MCF 10A (cell line): ENCODE results near the gene ADAMTS3. TPM values are rescaled to one million over a fixed set of nuclear protein-coding genes. Genes with fewer than 3 reads are reported as not detected.

Experiments
- Bru-seq: library from RNA; stranded (reverse); fragments of 400-500 nt; gene quantifications from one replicate; lab custom pipeline; 2021; lab: Mats Ljungman, UMichigan
- BruChase-seq, 2 experiments: library from RNA; stranded (reverse); fragments of 400-500 nt; gene quantifications; one replicate each; lab custom pipeline; 2021; lab: Mats Ljungman, UMichigan
- BruUV-seq: library from RNA; stranded (reverse); fragments of 400-500 nt; replicated peaks from 2 replicates; lab custom pipeline; 2021; lab: Mats Ljungman, UMichigan
- CTCF ChIA-PET: fragments of 300-600 bp; sonication (Branson Sonifier 250); formaldehyde crosslinking; extraction: SDS; loops from one replicate; lab custom pipeline; 2021; ENCODE audit warnings: antibody characterized with exemption, inconsistent platforms; lab: Yijun Ruan, JAX
- POLR2A ChIA-PET: fragments of 300-600, 350-650 bp; sonication (Branson Sonifier 250); formaldehyde crosslinking; extraction: SDS; loops from one replicate; lab custom pipeline; 2020; ENCODE audit warnings: antibody characterized with exemption, inconsistent platforms; lab: Yijun Ruan, JAX
- DNase-seq: peaks from one replicate; pipeline ENCODE4 v3.0.0-alpha.2; 2018; ENCODE audit not compliant: unreplicated experiment
- H3K27ac Mint-ChIP-seq: one replicate; pipeline ENCODE4 v1.8.0; 2022; ENCODE audit warnings: mild to moderate bottlenecking, low read depth, mixed read lengths; ENCODE audit not compliant: unreplicated experiment
- H3K27me3 Mint-ChIP-seq: one replicate; pipeline ENCODE4 v1.8.0; 2022; ENCODE audit warnings: mixed read lengths; ENCODE audit not compliant: insufficient read depth, unreplicated experiment
- H3K36me3 Mint-ChIP-seq: one replicate; pipeline ENCODE4 v1.8.0; 2022; ENCODE audit warnings: mild to moderate bottlenecking, moderate library complexity, mixed read lengths; ENCODE audit not compliant: insufficient read depth, unreplicated experiment
- H3K4me1 Mint-ChIP-seq: one replicate; pipeline ENCODE4 v1.8.0; 2022; ENCODE audit warnings: mixed read lengths; ENCODE audit not compliant: insufficient read depth, unreplicated experiment
- H3K4me3 Mint-ChIP-seq: one replicate; pipeline ENCODE4 v1.8.0; 2022; ENCODE audit warnings: mild to moderate bottlenecking, moderate library complexity, mixed read lengths; ENCODE audit not compliant: unreplicated experiment
- H3K9me3 Mint-ChIP-seq: one replicate; pipeline ENCODE4 v1.8.0; 2022; ENCODE audit warnings: mixed read lengths; ENCODE audit not compliant: unreplicated experiment
- intact Hi-C: fragments of 100-400 bp; cut with micrococcal nuclease; formaldehyde crosslinking; loops from 2 replicates; pipeline ENCODE4 v1.14.1; 2022
- long read RNA-seq: library from polyadenylated mRNA; stranded (forward); transcript quantifications from one replicate; pipeline ENCODE4 v2.0.0, GENCODE V29; 2022
- total RNA-seq: library from RNA; stranded (reverse); gene quantifications from 2 replicates; pipeline ENCODE4 v1.2.3, GENCODE V29; 2022
- TF ChIP-seq, protein P1 (sequence below): fragments of 200-600 bp; IDR thresholded peaks from one replicate; pipeline ENCODE4 v1.8.0; 2022; ENCODE audit warnings: antibody characterized with exemption, mild to moderate bottlenecking; ENCODE audit not compliant: unreplicated experiment

Gene ADAMTS3
- total RNA-seq (0.25 and 0.58 TPM in 2 replicates), Bru-seq, nascent RNA (percentile 24 among the genes with signal in this experiment), BruChase-seq, experiment 1, labeled RNA remaining after a 6-hour chase (percentile 16 among the genes with signal in this experiment), BruChase-seq, experiment 2, labeled RNA remaining after a 2-hour chase (percentile 20 among the genes with signal in this experiment)
- long read RNA-seq: 0 reads

GRCh38 chr4:72568959-72569718 lies at the start of gene ADAMTS3:
Gene ADAMTS3 (minus strand): TSS chr4:72569221. CDS start chr4:72568762, 459 bp downstream.
- Mint-ChIP-seq H3K9me3 (no peaks in the 10 kb centered on the region), H3K27me3 (no peaks in the 10 kb centered on the region), H3K4me1 (peaks cover 19% of the 10 kb centered on the region), H3K4me3 (peak within 1 kb of the TSS; percentile 76), H3K27ac (peak within 1 kb of the TSS; percentile 23), H3K36me3 (no peaks in the 10 kb centered on the region)
- no TSS peak for BruUV-seq
- CTCF ChIA-PET: interaction anchor here (0.6 to 1.5 kb wide), 3 partner anchors 11 to 413 kb away, joined by 3 read pairs; no protein-coding TSS in a partner anchor
- TF ChIP-seq, protein P1, sequence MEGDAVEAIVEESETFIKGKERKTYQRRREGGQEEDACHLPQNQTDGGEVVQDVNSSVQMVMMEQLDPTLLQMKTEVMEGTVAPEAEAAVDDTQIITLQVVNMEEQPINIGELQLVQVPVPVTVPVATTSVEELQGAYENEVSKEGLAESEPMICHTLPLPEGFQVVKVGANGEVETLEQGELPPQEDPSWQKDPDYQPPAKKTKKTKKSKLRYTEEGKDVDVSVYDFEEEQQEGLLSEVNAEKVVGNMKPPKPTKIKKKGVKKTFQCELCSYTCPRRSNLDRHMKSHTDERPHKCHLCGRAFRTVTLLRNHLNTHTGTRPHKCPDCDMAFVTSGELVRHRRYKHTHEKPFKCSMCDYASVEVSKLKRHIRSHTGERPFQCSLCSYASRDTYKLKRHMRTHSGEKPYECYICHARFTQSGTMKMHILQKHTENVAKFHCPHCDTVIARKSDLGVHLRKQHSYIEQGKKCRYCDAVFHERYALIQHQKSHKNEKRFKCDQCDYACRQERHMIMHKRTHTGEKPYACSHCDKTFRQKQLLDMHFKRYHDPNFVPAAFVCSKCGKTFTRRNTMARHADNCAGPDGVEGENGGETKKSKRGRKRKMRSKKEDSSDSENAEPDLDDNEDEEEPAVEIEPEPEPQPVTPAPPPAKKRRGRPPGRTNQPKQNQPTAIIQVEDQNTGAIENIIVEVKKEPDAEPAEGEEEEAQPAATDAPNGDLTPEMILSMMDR: no peak
- DNase-seq: peak; percentile 37
- POLR2A ChIA-PET: interaction anchor here (0.6 kb wide), 1 partner anchor 417 kb away, joined by 4 read pairs; no protein-coding TSS in a partner anchor
- intact Hi-C loops: loop anchor here (2.0 to 10.0 kb wide), 3 partner anchors 64 to 264 kb away; no protein-coding TSS in a partner anchor

- DNase-seq: no peak
- H3K27ac Mint-ChIP-seq: no peak overlapping the region
- CTCF ChIA-PET: interaction anchor here (1.0 kb wide), 1 partner anchor 10 kb away, joined by 8 read pairs; no protein-coding TSS in a partner anchor
These were observed 44.9 kb upstream of the ADAMTS3 start for GRCh38 chr4:72613959-72614358.

GRCh38 chr4:72606751-72607150 lies 37.7 kb upstream of the ADAMTS3 start:
- no peaks in the 10 kb centered on the region for H3K36me3 Mint-ChIP-seq
- CTCF ChIA-PET: no interaction called here
- H3K27me3 Mint-ChIP-seq: no peaks in the 10 kb centered on the region
- no peak overlapping the region for H3K27ac Mint-ChIP-seq
- BruUV-seq: no TSS peak
- no peak overlapping the region for H3K4me3 Mint-ChIP-seq
- H3K4me1 Mint-ChIP-seq: peaks cover 20% of the 10 kb centered on the region
- intact Hi-C loops: no loop called here
- H3K9me3 Mint-ChIP-seq: peaks cover 10% of the 10 kb centered on the region
- POLR2A ChIA-PET: no interaction called here
- DNase-seq: no peak
- TF ChIP-seq, protein P1: no peak

More at GRCh38 chr4:72613959-72614358, 44.9 kb upstream of the ADAMTS3 start:
- TF ChIP-seq, protein P1: no peak
- no peak overlapping the region for H3K4me3 Mint-ChIP-seq
- H3K36me3 Mint-ChIP-seq: no peaks in the 10 kb centered on the region
- no peaks in the 10 kb centered on the region for H3K4me1 Mint-ChIP-seq
- intact Hi-C loops: no loop called here
- POLR2A ChIA-PET: no interaction called here
- H3K27me3 Mint-ChIP-seq: no peaks in the 10 kb centered on the region
- H3K9me3 Mint-ChIP-seq: peaks cover 7% of the 10 kb centered on the region
- BruUV-seq: no TSS peak

GRCh38 chr4:72604324-72604723 lies 35.3 kb upstream of the ADAMTS3 start:
- H3K27ac Mint-ChIP-seq: no peak overlapping the region
- TF ChIP-seq, protein P1: no peak
- no TSS peak for BruUV-seq

More at GRCh38 chr4:72604324-72604723, 35.3 kb upstream of the ADAMTS3 start:
- ChIA-PET POLR2A (interaction anchor here (0.6 to 0.9 kb wide), 2 partner anchors 37 to 549 kb away, joined by 3 read pairs; no protein-coding TSS in a partner anchor), CTCF (no interaction called here)
- Mint-ChIP-seq H3K27me3 (no peaks in the 10 kb centered on the region), H3K4me1 (peaks cover 20% of the 10 kb centered on the region), H3K36me3 (peaks cover 7% of the 10 kb centered on the region), H3K9me3 (peaks cover 10% of the 10 kb centered on the region), H3K4me3 (no peak overlapping the region)
- peak; percentile 92 for DNase-seq
- intact Hi-C loops: no loop called here
